Bronchial epithelial cell (primary cell): ENCODE data around the gene CTNS. TPM values are rescaled to one million over a fixed set of nuclear protein-coding genes. Genes with fewer than 3 reads are reported as not detected.
A peak's percentile ranks its signal among the peaks of the same experiment; 100 is the strongest.

ENCODE experiments used
- DNase-seq: peaks from one replicate; pipeline ENCODE4 v3.0.0-alpha.2; 2010; ENCODE audit warnings: low read depth
- FAIRE-seq: peaks from 2 replicates; lab custom pipeline; 2011; peaks lifted over from hg19 to GRCh38; lab: Jason Lieb, UNC
- H3K27me3 ChIP-seq: 2 replicates; pipeline ENCODE4 v1.5.1; 2011; ENCODE audit warnings: low read length; ENCODE audit not compliant: control insufficient read depth, insufficient read depth
- H3K36me3 ChIP-seq: 2 replicates; pipeline ENCODE4 v1.5.1; 2011; ENCODE audit warnings: low read length; ENCODE audit not compliant: control insufficient read depth, insufficient read depth
- H3K4me3 ChIP-seq: 2 replicates; pipeline ENCODE4 v1.5.1; 2011; ENCODE audit warnings: mild to moderate bottlenecking, low read depth, low read length, control low read depth
- total RNA-seq: library from RNA; depleted of rRNA; stranded (reverse); fragments of >200 nt; gene quantifications from 2 replicates; pipeline ENCODE4 v1.2.1, GENCODE V29; 2014
- TF ChIP-seq, protein P1 (sequence below): IDR thresholded peaks from 2 replicates; pipeline ENCODE4 v1.5.1; 2011; ENCODE audit warnings: mild to moderate bottlenecking, moderate library complexity, low read length, control low read depth, inconsistent platforms; ENCODE audit not compliant: insufficient read depth, severe bottlenecking

CTNS gene
- total RNA-seq, 1 donor from 2014 or later = 31.3 TPM

DNA sequence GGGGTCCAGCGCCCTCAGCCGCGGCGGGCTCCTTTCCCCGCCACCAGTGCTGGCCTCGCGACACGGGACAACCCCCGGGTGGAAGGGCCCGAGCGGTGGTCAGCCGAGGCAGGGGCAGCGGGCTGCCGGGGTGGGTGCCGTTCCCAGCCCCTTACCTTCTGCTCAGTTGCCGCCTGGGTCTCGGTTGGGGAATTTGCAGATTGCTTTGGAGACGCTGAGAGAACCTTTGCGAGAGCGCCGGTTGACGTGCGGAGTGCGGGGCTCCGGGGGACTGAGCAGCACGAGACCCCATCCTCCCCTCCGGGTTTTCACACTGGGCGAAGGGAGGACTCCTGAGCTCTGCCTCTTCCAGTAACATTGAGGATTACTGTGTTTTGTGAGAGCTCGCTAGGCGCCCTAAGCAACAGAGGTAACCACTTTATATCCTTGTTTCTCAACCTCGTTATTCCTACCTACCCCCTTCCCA lies 381 bp downstream of the CTNS start:
- TF ChIP-seq, protein P1, sequence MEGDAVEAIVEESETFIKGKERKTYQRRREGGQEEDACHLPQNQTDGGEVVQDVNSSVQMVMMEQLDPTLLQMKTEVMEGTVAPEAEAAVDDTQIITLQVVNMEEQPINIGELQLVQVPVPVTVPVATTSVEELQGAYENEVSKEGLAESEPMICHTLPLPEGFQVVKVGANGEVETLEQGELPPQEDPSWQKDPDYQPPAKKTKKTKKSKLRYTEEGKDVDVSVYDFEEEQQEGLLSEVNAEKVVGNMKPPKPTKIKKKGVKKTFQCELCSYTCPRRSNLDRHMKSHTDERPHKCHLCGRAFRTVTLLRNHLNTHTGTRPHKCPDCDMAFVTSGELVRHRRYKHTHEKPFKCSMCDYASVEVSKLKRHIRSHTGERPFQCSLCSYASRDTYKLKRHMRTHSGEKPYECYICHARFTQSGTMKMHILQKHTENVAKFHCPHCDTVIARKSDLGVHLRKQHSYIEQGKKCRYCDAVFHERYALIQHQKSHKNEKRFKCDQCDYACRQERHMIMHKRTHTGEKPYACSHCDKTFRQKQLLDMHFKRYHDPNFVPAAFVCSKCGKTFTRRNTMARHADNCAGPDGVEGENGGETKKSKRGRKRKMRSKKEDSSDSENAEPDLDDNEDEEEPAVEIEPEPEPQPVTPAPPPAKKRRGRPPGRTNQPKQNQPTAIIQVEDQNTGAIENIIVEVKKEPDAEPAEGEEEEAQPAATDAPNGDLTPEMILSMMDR = no peak
- DNase-seq (no peak), FAIRE-seq (no peak)
- H3K27me3 ChIP-seq = no peaks in the 10 kb centered on the region
- peak overlapping the region; percentile 95 for H3K4me3 ChIP-seq
- peaks cover 5% of the 10 kb centered on the region for H3K36me3 ChIP-seq

DNA sequence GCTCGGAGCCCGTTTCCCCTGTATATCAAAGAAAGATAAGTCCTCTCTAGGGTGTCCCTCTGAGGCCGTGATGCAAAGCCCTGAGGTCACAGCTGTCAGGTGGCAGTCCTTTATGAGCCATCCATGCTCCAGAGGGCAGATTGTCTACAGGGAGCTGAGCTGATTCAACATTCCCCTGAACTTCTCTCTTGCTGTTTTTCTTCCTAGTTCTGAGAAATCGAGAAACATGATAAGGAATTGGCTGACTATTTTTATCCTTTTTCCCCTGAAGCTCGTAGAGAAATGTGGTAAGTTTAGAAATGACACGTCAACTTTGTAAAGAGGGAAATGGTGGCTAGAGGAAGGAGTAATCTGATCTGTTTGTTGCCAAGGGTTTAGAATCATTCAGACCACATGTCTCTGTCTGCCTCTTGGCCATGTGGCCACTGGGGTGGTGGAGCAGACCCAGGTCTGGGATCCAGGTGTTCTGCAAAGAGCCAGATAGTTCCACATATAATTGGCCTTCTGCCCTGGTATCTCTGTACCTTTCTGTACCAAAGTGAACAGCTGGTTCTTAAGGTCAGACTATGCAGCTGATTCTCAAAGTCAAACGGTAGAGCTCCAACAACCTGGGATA lies 3.5 kb downstream of the CTNS start:
- DNase-seq (no peak), FAIRE-seq (no peak)
- TF ChIP-seq, protein P1 = no peak
- H3K4me3 ChIP-seq = no peak overlapping the region
- H3K36me3 ChIP-seq = peaks cover 4% of the 10 kb centered on the region
- H3K27me3 ChIP-seq = no peaks in the 10 kb centered on the region

DNA sequence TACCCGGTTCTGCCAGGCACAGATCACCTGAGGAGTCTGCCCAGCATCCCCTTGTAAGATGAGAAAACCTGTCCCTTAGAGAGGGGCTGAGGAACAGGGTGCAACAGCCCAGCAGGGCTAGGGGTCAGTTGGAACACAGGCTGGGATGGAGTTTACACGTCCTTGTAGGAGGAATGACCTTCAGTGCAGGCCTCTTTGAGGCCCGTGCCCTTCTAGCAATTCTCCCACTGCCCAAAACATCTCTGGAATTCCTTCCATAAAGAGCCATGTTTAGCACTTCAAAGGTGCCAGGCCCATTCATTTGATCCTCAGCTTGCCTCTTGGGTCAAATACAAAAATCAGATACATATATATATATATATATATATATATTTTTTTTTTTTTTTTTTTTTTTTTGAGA lies 4.5 kb downstream of the CTNS start:
- FAIRE-seq (no peak), DNase-seq (no peak)
- Histone ChIP-seq H3K4me3 (no peak overlapping the region), H3K36me3 (peaks cover 7% of the 10 kb centered on the region), H3K27me3 (no peaks in the 10 kb centered on the region)
- TF ChIP-seq, protein P1 = no peak

DNA sequence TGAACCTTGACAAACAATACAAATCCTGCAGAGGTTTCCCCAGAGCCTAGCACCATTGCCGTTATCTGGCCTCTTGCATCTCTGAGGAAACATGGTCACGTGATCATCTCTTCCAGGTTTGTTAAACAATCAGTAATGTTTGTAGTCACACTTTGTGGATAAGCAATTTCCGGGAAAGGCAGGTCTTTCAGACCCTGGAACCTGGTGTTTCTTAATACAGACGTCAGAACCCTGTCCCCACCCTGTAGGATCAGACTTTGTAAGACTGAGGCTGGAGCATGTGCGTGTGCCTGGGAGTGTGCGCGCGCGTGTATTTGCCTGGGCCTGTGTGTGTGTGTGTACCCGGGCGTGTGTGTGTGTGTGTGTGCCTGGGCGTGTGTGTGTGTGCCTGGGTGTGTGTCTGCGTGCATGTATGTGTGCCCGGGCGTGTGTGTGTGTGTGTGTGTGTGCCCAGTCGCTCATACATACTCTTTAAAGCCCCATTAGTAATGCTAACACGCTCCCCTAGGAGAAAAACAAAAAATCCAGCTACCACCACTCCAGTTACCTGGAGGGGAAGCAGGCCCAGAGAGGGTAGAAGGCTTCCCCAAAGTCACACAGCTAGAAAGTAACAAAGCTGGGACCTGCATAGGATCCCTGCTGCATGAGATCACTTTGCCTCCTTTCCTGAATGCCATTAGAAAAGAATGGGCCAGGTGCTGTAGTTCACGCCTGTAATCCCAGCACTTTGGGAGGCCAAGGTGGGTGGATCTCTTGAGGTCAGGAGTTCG lies 5.3 kb downstream of the CTNS start:
- peaks cover 11% of the 10 kb centered on the region for H3K36me3 ChIP-seq
- TF ChIP-seq, protein P1 = no peak
- FAIRE-seq (no peak), DNase-seq (no peak)
- H3K27me3 ChIP-seq = no peaks in the 10 kb centered on the region
- H3K4me3 ChIP-seq = no peak overlapping the region

DNA sequence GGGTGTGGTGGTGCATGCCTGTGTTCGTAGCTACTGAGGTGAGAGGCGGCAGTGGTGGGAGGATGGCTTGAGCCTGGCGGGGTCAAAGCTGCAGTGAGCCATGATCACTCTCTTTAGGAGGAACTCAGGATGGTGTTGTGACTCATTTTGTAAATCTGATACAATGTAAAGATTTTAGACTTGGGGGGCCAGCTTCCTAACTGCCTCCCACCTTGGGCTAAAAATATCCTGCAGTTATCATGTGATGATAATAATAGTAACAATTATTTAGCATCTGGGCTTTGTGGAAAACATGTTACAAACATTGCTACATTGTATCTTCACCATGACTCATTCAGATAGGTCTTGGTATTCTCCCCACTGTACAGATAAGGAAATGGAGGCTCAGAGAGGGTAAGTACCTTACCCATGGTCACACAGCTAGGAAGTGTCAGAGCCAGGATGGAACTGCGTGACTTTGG lies 7.4 kb downstream of the CTNS start:
- TF ChIP-seq, protein P1 = no peak
- H3K36me3 ChIP-seq = peaks cover 12% of the 10 kb centered on the region
- no peaks in the 10 kb centered on the region for H3K27me3 ChIP-seq
- DNase-seq (no peak), FAIRE-seq (no peak)
- no peak overlapping the region for H3K4me3 ChIP-seq
